Measurements from ENCODE around the gene PRMT7. TPM values are rescaled to one million over a fixed set of nuclear protein-coding genes. Genes with fewer than 3 reads are reported as not detected.

The PRMT7 gene
- total RNA-seq, 4 donors from 2014 or later: 74.1 to 91.5 (median 78.0) TPM

DNA sequence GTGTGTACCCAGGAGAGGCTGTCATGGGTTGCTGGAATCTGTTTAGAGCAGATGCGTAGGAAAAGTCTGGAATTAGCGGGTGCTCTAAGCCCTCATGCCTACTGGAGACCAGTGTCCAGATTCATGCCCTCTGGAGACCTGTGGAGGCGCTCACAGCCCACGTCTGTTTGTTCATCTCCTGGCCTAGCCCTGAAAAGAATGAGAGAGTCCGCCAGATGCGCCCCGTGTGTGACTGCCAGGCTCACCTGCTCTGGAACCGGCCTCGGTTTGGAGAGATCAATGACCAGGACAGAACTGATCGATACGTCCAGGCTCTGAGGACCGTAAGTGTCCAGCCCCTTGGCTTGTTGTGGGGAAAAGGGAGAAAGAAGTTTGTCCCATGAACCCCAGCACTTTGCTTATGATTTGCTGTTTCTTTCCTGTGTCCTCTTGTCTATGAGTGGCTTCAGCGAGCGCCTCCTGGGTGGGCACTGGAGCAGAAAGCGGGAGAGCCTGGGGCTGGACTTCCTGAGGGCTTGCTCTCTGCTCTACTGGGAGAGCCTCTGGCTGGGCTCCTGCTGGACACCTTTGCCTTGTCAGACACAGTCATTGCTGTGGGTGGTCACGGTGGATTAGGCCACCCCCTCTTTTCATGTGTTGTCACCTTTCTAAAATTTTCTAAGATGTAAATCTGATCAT is 35.3 kb downstream of the PRMT7 start:
- whole genome bisulfite sequencing, 2 donors: 90 to 98% methylated on average over 16 of the region's 16 CpGs
- H3K4me3 ChIP-seq: no peak overlapping the region
- no peak for DNase-seq (ENCODE audit: low spot score in 2 of 2)
- H3K27ac ChIP-seq: no peak overlapping the region
- peaks cover 0 to 94% (median 8%) of the 10 kb centered on the region in 3 donors for H3K36me3 ChIP-seq
- peaks cover 0 to 4% (median 0%) of the 10 kb centered on the region in 4 donors for H3K4me1 ChIP-seq
- no peaks in the 10 kb centered on the region for H3K27me3 ChIP-seq
- no peaks in the 10 kb centered on the region for H3K9me3 ChIP-seq
- TF ChIP-seq POLR2A (IDR thresholded peaks at IDR 0.05) (no peak), EP300 (IDR thresholded peaks at IDR 0.05) (no peak)
- TF ChIP-seq, protein P1, sequence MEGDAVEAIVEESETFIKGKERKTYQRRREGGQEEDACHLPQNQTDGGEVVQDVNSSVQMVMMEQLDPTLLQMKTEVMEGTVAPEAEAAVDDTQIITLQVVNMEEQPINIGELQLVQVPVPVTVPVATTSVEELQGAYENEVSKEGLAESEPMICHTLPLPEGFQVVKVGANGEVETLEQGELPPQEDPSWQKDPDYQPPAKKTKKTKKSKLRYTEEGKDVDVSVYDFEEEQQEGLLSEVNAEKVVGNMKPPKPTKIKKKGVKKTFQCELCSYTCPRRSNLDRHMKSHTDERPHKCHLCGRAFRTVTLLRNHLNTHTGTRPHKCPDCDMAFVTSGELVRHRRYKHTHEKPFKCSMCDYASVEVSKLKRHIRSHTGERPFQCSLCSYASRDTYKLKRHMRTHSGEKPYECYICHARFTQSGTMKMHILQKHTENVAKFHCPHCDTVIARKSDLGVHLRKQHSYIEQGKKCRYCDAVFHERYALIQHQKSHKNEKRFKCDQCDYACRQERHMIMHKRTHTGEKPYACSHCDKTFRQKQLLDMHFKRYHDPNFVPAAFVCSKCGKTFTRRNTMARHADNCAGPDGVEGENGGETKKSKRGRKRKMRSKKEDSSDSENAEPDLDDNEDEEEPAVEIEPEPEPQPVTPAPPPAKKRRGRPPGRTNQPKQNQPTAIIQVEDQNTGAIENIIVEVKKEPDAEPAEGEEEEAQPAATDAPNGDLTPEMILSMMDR (IDR thresholded peaks at IDR 0.05): no peak

DNA sequence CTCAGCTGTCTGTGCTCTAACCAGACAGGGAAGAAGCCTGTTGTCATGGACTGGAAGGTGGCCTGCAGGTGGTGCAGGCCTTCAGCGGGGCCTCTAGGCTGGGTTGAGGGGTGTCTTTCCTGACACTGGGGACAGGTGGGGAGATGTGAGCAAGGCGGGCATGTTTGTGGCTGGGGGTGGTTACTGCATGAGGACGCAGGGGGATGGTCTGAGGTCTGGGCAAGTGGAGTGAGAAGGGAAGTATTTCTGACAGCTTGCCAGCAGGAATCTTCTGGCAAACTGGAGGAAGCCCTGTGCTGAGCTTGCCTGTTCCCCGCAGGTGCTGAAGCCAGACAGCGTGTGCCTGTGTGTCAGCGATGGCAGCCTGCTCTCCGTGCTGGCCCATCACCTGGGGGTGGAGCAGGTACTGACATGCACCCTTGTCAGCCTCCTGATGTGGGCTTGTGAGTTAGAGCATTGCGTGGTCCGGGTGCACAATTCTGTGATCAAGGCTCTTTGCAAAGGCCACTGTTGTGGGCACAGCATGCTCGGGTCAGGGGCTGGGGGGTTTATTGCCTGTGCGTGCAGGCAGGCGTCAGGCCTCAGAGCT is 36.2 kb downstream of the PRMT7 start:
- TF ChIP-seq, protein P1 (IDR thresholded peaks at IDR 0.05): no peak
- TF ChIP-seq EP300 (IDR thresholded peaks at IDR 0.05) (no peak), POLR2A (IDR thresholded peaks at IDR 0.05) (no peak)
- Histone ChIP-seq H3K9me3 (no peaks in the 10 kb centered on the region), H3K4me3 (no peak overlapping the region), H3K36me3 (peaks cover 0 to 94% (median 8%) of the 10 kb centered on the region in 3 donors), H3K27me3 (no peaks in the 10 kb centered on the region), H3K27ac (no peak overlapping the region), H3K4me1 (peaks cover 0 to under 1% (median 0%) of the 10 kb centered on the region in 4 donors)
- WGBS, 2 donors: 82 to 87% methylated on average over 12 of the region's 12 CpGs
- DNase-seq (ENCODE audit: low spot score in 2 of 2): no peak

DNA sequence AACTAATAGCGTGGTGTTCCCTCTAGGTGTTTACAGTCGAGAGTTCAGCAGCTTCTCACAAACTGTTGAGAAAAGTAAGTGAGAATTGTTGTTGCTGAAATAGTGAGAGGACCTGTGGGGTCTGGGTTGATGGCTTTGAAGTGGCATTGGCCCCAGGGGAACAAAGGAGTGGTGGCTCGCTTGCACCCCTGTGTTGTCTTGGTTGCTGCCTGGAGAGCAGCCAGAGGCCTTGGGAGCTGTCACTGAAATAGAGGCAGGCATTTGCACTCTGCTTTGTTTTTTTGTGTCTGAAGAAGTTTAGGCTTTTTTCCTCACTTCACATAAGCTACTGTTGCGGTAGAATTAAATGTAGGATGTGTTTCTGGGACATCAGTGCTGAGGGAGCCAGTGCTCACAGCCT is 36.8 kb downstream of the PRMT7 start:
- no peaks in the 10 kb centered on the region for H3K4me1 ChIP-seq
- TF ChIP-seq POLR2A (IDR thresholded peaks at IDR 0.05) (no peak), EP300 (IDR thresholded peaks at IDR 0.05) (no peak)
- TF ChIP-seq, protein P1 (IDR thresholded peaks at IDR 0.05): no peak
- no peak overlapping the region for H3K4me3 ChIP-seq
- WGBS, 2 donors: 80 to 91% methylated on average over 4 of the region's 4 CpGs
- no peaks in the 10 kb centered on the region for H3K9me3 ChIP-seq
- no peak overlapping the region for H3K27ac ChIP-seq
- peaks cover 0 to 94% (median 8%) of the 10 kb centered on the region in 3 donors for H3K36me3 ChIP-seq
- no peaks in the 10 kb centered on the region for H3K27me3 ChIP-seq
- no peak for DNase-seq (ENCODE audit: low spot score in 2 of 2)

DNA sequence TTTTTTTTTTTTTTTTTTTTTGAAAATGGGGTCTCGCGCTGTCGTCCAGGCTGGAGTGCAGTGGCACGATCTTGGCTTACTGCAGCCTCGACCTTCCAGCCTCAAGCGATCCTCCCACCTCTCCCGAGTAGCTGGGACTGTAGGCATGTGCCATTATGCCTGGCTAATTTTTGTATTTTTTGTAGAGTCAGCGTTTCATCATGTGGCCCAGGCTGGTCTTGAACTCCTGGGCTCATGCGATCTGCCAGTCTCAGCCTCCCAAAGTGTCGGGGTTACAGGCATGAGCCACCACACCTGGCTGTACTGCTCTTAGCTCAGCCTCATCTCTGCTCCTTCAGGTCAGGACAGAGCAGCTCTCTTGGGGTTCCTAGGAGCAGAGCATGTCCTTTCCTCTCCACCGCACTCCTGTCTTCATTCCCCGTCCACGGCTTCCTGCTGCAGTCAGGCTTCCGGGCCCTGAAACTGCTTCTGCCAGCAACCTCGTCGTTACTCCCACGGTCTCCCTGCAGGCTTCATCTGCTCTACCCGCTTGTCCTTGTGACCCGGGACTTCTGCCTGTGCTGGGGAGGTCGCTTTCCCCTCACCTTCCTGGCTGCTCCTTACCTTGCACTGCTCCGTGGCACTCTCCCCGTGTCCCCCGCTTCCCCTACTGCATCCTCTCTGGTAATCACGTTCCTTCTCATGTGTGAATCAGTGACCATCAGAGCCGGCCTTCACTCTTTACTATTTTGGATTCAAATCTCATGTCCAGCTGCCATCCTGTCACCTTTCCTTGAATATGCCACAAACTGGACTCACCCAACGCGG is 38.0 kb downstream of the PRMT7 start:
- DNase-seq (ENCODE audit: low spot score in 2 of 2): no peak
- H3K36me3 ChIP-seq: peaks cover 0 to 94% (median 13%) of the 10 kb centered on the region in 3 donors
- no peaks in the 10 kb centered on the region for H3K4me1 ChIP-seq
- H3K27me3 ChIP-seq: no peaks in the 10 kb centered on the region
- TF ChIP-seq, protein P1 (IDR thresholded peaks at IDR 0.05): no peak
- TF ChIP-seq POLR2A (IDR thresholded peaks at IDR 0.05) (no peak), EP300 (IDR thresholded peaks at IDR 0.05) (no peak)
- no peak overlapping the region for H3K4me3 ChIP-seq
- 91 to 92% methylated on average over 27 of the region's 27 CpGs for WGBS, 2 donors
- no peak overlapping the region for H3K27ac ChIP-seq
- no peaks in the 10 kb centered on the region for H3K9me3 ChIP-seq
